Measurements from ENCODE around the gene GRID2.

The GRID2 gene

GRCh38 chr4:93437991-93438390 lies 1134.2 kb downstream of the GRID2 start:
- Mint-ChIP-seq H3K4me1 (no peaks in the 10 kb centered on the region), H3K36me3 (ENCODE audit: low read depth) (no peaks in the 10 kb centered on the region), H3K27me3 (no peaks in the 10 kb centered on the region), H3K27ac (no peak overlapping the region), H3K9me3 (peaks cover 7% of the 10 kb centered on the region), H3K4me3 (no peak overlapping the region)
- DNase-seq (no peak), ATAC-seq (no peak)

DNA sequence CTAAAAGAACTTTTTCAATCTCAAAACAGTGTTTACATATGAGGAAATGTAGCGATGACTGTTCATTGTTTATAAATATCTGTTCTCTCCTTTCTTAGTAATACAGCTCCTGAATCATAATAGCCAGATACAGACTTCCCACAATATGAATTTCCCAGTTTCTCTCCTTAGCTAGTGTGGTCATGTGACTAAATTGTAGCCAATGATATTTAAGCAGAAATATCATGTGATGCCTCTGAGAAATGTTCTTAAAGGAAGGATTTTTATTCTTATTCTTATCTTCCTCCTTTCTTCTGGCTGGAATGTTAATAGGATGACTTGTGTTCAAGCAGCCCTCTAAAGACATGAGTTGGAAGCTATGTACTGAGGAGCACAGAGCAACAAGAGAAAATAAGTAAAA lies 1141.1 kb downstream of the GRID2 start:
- Mint-ChIP-seq H3K4me3 (no peak overlapping the region), H3K36me3 (ENCODE audit: low read depth) (no peaks in the 10 kb centered on the region), H3K27ac (no peak overlapping the region), H3K27me3 (no peaks in the 10 kb centered on the region), H3K4me1 (no peaks in the 10 kb centered on the region), H3K9me3 (no peaks in the 10 kb centered on the region)
- ATAC-seq (no peak), DNase-seq (no peak)

- Mint-ChIP-seq H3K27me3 (no peaks in the 10 kb centered on the region), H3K27ac (no peak overlapping the region), H3K9me3 (no peaks in the 10 kb centered on the region), H3K36me3 (ENCODE audit: low read depth) (no peaks in the 10 kb centered on the region), H3K4me3 (no peak overlapping the region), H3K4me1 (no peaks in the 10 kb centered on the region)
- DNase-seq: no peak
- ATAC-seq: no peak
These were observed 1142.3 kb downstream of the GRID2 start for GRCh38 chr4:93446038-93446437.

DNA sequence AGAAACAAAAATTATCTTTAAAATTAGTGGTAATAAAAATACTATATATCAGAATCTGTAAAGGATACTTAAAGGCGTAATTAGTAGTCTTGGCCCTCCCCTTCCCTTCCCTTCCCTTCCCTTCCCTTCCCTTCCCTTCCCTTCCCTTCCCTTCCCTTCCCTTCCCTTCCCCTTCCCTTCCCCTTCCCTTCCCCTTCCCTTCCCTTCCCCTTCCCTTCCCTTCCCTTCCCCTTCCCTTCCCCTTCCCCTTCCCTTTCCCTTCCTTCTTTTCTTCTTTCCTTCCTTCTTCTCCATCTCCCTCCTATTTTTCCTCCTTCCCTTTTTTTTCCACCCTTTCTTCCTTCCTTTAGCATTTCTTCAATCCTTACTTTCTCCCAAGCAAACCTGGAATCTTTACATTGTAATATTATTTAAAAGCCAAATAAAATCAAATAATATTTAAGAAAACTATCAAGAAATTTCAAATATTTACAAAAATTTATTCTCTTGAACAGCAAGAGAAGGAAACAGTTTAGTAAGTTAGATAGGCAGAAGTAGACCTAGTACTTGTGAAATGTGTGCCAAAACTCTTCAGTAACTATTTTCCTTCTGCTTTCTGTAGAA lies 1145.0 kb downstream of the GRID2 start:
- DNase-seq (no peak), ATAC-seq (no peak)
- H3K9me3 Mint-ChIP-seq: no peaks in the 10 kb centered on the region
- no peaks in the 10 kb centered on the region for H3K36me3 Mint-ChIP-seq (ENCODE audit: low read depth)
- no peak overlapping the region for H3K4me3 Mint-ChIP-seq
- H3K4me1 Mint-ChIP-seq: no peaks in the 10 kb centered on the region
- H3K27ac Mint-ChIP-seq: no peak overlapping the region
- no peaks in the 10 kb centered on the region for H3K27me3 Mint-ChIP-seq

DNA sequence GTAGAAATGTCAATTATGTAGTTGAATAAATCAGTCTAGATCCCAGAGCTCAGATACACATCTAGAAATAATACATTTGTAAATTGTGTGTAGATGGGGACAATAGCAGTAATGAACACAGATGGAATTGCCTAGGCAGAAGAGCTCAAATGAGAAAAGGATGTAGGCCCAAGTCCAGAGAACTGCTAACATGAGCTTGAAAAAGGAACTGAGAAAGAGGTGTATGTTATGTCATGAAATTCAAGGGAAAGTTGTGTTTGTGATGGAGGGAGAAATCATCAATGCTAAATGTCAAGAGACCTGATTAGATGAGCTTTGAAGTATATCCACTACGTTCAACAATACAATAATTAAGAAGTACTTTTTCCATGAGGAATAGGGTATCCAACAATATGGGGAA lies 1148.2 kb downstream of the GRID2 start:
- no peaks in the 10 kb centered on the region for H3K36me3 Mint-ChIP-seq (ENCODE audit: low read depth)
- H3K9me3 Mint-ChIP-seq: no peaks in the 10 kb centered on the region
- ATAC-seq (no peak), DNase-seq (no peak)
- H3K27ac Mint-ChIP-seq: no peak overlapping the region
- H3K4me3 Mint-ChIP-seq: no peak overlapping the region
- H3K4me1 Mint-ChIP-seq: no peaks in the 10 kb centered on the region
- no peaks in the 10 kb centered on the region for H3K27me3 Mint-ChIP-seq

GRCh38 chr4:93461541-93461940 lies 1157.8 kb downstream of the GRID2 start:
- no peak for ATAC-seq
- H3K27me3 Mint-ChIP-seq: no peaks in the 10 kb centered on the region

GRCh38 chr4:93466446-93466845 lies 1162.7 kb downstream of the GRID2 start:
- ATAC-seq (no peak), DNase-seq (no peak)
- Mint-ChIP-seq H3K27ac (no peak overlapping the region), H3K27me3 (no peaks in the 10 kb centered on the region), H3K36me3 (ENCODE audit: low read depth) (no peaks in the 10 kb centered on the region), H3K4me3 (no peak overlapping the region), H3K4me1 (no peaks in the 10 kb centered on the region), H3K9me3 (no peaks in the 10 kb centered on the region)

More at GRCh38 chr4:93461541-93461940, 1157.8 kb downstream of the GRID2 start:
- Mint-ChIP-seq H3K4me1 (no peaks in the 10 kb centered on the region), H3K4me3 (no peak overlapping the region), H3K27ac (no peak overlapping the region), H3K9me3 (no peaks in the 10 kb centered on the region), H3K36me3 (ENCODE audit: low read depth) (no peaks in the 10 kb centered on the region)
- no peak for DNase-seq

DNA sequence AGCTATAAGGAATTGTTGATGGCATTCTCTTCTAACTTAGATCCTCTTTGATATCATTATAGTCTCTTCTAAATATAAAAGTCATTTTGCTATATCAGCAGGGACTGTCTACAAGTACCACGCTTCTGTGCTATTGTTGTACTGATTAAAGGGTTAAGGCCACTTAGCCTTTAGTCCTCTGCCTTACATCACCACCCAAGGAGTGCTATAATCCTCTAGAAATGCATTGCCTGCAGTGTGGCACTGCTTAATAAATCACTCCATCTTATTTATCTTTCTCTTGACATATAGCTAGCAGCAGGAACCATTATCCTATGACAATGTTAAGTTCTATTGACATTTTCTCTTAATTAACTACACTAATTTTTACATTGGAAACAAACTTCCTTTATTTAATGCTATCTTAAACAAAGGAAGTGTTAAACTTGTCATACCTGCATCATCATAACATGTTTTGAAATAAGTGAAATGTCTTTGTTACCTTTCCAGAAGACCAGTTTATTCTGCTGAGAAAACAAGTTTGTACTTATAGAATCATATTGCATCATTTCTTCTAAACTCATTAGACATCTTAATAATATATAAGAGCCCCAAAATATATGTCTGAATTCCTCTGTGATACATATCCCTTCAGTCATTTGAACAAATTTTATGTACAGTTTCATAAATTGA lies 1163.9 kb downstream of the GRID2 start:
- Mint-ChIP-seq H3K9me3 (no peaks in the 10 kb centered on the region), H3K27me3 (no peaks in the 10 kb centered on the region), H3K27ac (no peak overlapping the region), H3K36me3 (ENCODE audit: low read depth) (no peaks in the 10 kb centered on the region), H3K4me3 (no peak overlapping the region), H3K4me1 (no peaks in the 10 kb centered on the region)
- ATAC-seq: no peak
- no peak for DNase-seq

GRCh38 chr4:93469560-93469959 lies 1165.8 kb downstream of the GRID2 start:
- DNase-seq (no peak), ATAC-seq (no peak)
- Mint-ChIP-seq H3K27me3 (no peaks in the 10 kb centered on the region), H3K36me3 (ENCODE audit: low read depth) (no peaks in the 10 kb centered on the region), H3K9me3 (no peaks in the 10 kb centered on the region), H3K4me3 (no peak overlapping the region), H3K27ac (no peak overlapping the region), H3K4me1 (no peaks in the 10 kb centered on the region)

DNA sequence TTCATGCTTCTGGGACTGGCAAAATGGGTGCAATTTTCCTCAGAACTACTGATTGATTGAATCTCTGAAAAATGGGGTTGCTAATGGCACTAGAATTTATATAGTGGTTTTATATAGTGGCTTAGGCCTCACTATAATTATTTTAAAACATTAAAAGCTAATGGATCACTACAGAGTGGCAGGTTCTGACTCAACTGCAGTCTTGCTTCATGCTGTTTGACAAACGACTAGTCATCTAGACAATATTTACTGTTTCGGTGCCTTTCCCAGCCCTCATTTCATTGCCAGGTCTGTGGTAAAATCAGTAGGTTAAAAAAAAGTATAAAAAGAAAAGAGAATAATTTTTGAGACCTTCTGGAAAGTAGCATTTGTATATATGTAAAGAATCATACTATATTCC lies 1172.0 kb downstream of the GRID2 start:
- Mint-ChIP-seq H3K4me3 (no peak overlapping the region), H3K27me3 (no peaks in the 10 kb centered on the region), H3K4me1 (no peaks in the 10 kb centered on the region), H3K36me3 (ENCODE audit: low read depth) (no peaks in the 10 kb centered on the region), H3K9me3 (no peaks in the 10 kb centered on the region), H3K27ac (no peak overlapping the region)
- DNase-seq (no peak), ATAC-seq (no peak)

DNA sequence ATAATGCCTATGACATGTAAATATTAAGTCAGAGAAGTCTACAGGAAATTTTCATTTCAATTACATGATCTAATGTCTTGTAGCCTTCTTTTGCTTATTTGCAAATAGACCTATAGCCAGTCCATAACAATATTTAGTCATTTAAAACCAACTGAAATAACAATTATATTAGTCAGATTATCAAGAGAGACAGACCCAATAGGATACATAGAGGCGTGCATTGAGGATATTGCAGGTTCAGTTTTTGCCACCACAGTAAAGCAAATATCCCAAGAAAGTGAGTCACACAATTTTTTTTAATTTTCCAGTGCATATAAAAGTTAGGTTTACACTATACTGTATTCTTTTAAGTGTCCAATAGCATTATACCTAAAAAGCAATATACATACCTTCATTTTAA lies 1175.0 kb downstream of the GRID2 start:
- no peak for ATAC-seq

DNA sequence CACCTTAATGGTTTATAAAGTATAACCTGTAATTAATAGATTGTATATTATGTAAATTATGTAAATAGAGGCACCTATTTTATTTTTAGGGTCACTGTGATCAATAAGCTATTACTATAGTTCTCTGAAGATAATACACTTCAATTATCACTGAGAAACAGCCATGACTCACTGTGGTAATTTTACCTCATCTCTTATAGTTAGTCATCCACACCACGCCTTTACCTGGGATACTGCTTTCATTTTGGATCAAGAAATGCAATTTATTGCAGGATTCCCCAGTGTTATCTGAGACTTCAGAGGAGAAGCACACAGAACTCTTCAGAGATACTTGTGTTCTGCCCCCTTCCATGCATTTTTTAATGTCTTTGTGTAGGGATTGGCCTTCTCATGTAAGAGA lies 1176.7 kb downstream of the GRID2 start:
- Mint-ChIP-seq H3K4me1 (no peaks in the 10 kb centered on the region), H3K27ac (no peak overlapping the region), H3K4me3 (no peak overlapping the region), H3K9me3 (no peaks in the 10 kb centered on the region), H3K36me3 (ENCODE audit: low read depth) (no peaks in the 10 kb centered on the region), H3K27me3 (no peaks in the 10 kb centered on the region)
- ATAC-seq (no peak), DNase-seq (no peak)

More for the DNA sequence above, 1175.0 kb downstream of the GRID2 start:
- H3K36me3 Mint-ChIP-seq (ENCODE audit: low read depth): no peaks in the 10 kb centered on the region
- H3K4me1 Mint-ChIP-seq: no peaks in the 10 kb centered on the region
- H3K4me3 Mint-ChIP-seq: no peak overlapping the region
- DNase-seq: no peak
- H3K27me3 Mint-ChIP-seq: no peaks in the 10 kb centered on the region
- no peak overlapping the region for H3K27ac Mint-ChIP-seq
- no peaks in the 10 kb centered on the region for H3K9me3 Mint-ChIP-seq

GRCh38 chr4:93495346-93495745 lies 1191.6 kb downstream of the GRID2 start:
- Mint-ChIP-seq H3K4me3 (no peak overlapping the region), H3K9me3 (peaks cover 24% of the 10 kb centered on the region), H3K27ac (no peak overlapping the region), H3K27me3 (no peaks in the 10 kb centered on the region), H3K36me3 (ENCODE audit: low read depth) (no peaks in the 10 kb centered on the region), H3K4me1 (no peaks in the 10 kb centered on the region)
- no peak for DNase-seq
- no peak for ATAC-seq

DNA sequence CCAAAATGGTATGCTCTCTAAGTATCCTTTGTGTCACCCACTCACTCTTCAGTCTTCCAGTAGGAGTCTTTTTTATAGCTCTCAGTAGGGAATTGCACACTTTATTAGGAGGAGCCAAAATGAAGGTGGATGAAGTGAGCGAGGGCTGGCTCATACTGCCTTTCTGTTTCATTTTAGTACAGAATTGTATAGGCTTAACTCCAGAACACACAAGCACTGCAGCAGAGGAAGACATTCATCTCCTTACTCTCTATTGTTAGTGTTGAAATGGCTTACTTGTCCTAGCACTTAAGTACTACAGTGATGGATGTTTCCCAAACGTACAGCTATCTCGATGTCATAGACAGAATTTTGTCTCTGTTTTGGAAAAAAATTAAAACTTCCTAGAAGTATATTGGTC lies 1197.5 kb downstream of the GRID2 start:
- no peak for DNase-seq
- no peaks in the 10 kb centered on the region for H3K4me1 Mint-ChIP-seq
- ATAC-seq: no peak
- peaks cover 11% of the 10 kb centered on the region for H3K9me3 Mint-ChIP-seq
- no peak overlapping the region for H3K27ac Mint-ChIP-seq
- no peaks in the 10 kb centered on the region for H3K27me3 Mint-ChIP-seq
- H3K4me3 Mint-ChIP-seq: no peak overlapping the region
- no peaks in the 10 kb centered on the region for H3K36me3 Mint-ChIP-seq (ENCODE audit: low read depth)

DNA sequence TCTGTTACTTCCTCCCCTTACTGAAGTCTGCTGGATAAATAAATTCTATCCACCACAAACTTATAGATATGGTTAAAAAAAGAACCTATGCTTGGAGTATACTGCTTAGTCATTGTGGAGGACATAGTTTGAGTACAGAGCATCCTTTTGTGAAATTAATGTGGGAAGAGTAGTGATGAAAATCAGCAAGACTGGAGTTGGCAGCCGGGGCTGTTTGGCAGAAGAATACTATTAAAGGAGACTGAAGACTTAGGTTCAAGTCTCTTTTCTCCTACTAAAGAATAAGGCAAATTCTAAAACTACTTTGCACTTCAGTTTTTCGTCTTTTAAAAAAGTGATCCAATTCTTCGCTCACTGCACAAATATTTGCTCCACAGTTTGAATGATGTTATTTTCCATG lies 1198.2 kb downstream of the GRID2 start:
- Mint-ChIP-seq H3K36me3 (ENCODE audit: low read depth) (no peaks in the 10 kb centered on the region), H3K9me3 (peaks cover 7% of the 10 kb centered on the region), H3K4me3 (no peak overlapping the region), H3K27me3 (no peaks in the 10 kb centered on the region), H3K27ac (no peak overlapping the region), H3K4me1 (no peaks in the 10 kb centered on the region)
- ATAC-seq: no peak
- no peak for DNase-seq

DNA sequence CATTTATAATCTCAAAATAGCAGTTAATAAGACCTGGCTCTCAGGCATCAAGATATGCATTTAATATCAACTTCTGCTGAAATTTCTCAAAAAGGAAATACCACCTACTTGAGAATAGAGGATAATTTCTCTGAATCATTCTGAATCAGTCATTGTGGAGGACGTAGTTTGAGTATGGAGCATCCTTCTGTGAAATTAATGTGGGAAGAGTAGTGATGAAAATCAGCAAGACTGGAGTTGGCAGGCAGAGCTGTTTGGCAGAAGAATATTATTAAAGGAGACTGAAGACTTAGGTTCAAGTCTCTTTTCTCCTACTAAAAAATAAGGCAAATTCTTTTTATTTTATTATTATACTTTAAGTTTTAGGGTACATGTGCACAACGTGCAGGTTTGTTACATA lies 1199.2 kb downstream of the GRID2 start:
- no peaks in the 10 kb centered on the region for H3K4me1 Mint-ChIP-seq
- ATAC-seq (no peak), DNase-seq (no peak)
- H3K9me3 Mint-ChIP-seq: peaks cover 7% of the 10 kb centered on the region
- no peaks in the 10 kb centered on the region for H3K36me3 Mint-ChIP-seq (ENCODE audit: low read depth)
- no peak overlapping the region for H3K27ac Mint-ChIP-seq
- no peaks in the 10 kb centered on the region for H3K27me3 Mint-ChIP-seq
- H3K4me3 Mint-ChIP-seq: no peak overlapping the region

All from activated naive CD8-positive, alpha-beta T cell treated with anti-CD3 and anti-CD28 coated beads, Interleukin-2, amount 50 U/mL, for 24 hours (primary cell).